GM18526 (cell line): Measurements from ENCODE around the gene MACROD2.

Experiments
- POLR2A ChIP-seq: IDR thresholded peaks from 3 replicates; pipeline ENCODE4 v1.6.1; 2011; ENCODE audit not compliant: insufficient read length; ENCODE audit errors: extremely low read depth

The MACROD2 gene

DNA sequence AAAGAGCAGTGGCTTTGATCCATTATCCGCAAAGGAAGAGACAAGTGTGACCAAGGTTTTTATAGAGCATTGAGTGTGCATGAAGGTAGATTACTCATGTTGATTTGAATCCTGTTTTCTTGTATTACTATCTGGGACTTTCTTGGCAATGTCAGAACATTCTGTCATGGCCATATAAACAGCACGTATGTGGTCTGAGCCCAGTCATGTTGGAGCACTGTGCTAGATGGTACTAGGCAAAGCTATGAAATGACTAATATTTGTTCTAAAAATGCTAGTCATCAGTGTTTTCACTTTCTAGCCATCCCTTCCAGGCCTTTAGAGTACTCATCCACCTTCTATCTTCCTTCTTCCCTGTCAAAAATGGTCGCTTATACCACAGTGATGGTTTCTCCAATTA is 620.7 kb downstream of the MACROD2 start:
- no peak for TF ChIP-seq POLR2A

DNA sequence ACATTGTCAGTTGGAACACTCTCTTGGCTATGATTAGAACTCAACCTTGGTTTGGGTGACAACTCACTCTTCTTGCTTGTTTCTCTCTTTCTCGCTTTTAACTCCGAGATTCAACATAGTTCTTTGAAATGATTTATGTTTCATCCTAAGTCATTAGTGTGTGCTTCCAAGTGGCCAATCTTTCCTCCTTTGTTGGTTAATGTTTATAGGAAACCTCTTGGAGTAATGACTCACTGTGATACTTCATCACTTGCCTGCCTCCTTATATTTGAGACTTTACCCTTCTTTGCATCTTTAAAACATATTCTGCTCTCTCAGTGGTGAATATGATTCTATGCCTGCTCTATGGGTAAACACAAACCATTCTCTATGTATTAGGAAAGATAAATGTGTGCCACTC is 621.8 kb downstream of the MACROD2 start:
- no peak for TF ChIP-seq POLR2A

DNA sequence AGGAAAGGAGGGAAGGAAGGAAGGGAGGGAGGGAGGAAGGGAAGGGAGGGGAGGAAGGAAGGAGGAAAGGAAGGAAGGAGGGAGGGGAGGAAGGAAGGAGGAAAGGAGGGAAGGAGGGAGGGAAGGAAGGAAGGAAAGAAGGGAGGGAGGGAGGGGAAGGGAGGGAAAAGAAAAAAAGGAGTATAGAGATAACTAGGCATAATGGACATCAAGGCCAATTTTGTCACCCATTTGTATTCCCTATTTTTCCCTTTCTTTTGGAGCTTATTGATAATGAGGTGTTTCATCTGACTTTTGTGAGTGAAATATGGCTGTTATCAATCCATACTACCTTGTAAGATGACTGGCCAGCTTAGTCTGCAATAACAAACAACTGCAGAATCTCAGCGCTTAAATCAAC is 624.1 kb downstream of the MACROD2 start:
- TF ChIP-seq POLR2A = no peak

DNA sequence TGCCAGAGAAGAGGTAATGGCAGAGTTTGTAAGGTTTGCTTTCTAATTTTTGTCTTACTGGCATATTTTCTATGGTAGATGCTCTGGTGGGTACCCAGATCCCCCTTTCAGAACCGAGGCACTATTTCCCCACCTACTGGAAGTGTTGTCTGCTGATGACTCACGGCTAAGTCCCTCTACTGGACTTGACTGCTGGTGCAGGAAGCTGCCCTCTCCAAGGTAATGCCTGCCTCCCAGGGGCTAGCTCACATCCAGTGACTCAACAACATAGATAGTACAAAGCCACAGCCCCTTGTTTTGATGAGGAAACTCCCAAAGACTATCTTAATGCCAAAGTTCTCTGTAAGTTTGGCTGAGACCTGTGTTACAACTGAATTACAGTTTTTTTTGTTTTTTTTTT is 627.5 kb downstream of the MACROD2 start:
- TF ChIP-seq POLR2A = no peak

DNA sequence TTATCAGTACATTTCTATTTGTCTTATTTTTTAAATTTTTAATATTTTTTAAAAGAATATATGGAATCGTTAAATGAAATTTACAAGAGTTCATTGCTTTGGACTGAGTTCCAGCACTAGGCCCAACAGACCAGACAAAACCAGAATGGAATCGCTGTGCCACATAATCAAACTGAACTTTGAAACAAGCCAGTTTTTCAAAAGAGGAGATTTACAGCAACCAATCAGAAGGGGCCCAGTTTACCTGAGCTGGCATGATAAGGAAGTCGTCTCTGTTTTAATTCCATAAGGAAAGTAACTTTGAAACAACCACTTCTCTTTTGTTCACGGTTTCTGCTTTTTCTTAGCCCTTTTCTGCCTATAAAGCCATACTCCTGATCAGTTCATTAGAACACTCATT is 635.7 kb downstream of the MACROD2 start:
- no peak for TF ChIP-seq POLR2A

DNA sequence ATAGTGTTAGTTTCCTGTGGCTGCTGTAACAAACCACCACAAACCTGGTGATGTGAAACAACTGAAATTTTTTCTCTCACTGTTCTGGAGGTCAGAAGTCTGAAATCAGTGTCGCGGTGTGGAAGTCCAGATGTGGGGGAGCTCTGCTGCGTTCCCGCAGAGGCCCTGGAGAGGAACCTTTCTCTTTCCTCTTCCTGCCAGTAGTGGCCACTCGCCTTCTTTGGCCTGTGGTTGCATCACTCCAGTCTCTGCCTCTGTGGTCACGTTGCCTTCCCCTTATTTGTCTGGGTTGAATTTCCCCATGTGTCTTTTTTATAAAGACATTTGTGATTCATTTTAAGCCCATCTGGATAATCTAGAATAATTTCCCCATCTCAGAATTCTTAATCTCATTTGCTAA is 637.6 kb downstream of the MACROD2 start:
- no peak for TF ChIP-seq POLR2A

DNA sequence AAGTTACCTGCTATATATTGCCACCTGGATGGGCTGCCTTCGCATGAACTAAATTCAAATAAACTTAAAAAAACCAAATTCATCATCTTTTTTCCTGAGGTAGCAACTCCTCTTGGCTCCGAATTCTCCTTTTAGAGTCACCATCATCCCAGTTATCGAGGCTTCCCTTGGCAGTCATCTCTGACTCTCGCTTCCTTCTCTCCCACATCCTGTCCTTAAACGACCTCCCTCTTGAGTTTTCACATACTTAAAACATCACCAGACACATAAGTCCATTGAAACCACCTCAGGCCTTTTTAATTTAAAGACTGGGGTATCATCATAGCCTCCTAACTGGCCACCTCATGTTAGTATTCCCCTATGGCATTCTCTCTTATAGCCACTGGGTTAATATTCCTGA is 638.2 kb downstream of the MACROD2 start:
- no peak for TF ChIP-seq POLR2A

DNA sequence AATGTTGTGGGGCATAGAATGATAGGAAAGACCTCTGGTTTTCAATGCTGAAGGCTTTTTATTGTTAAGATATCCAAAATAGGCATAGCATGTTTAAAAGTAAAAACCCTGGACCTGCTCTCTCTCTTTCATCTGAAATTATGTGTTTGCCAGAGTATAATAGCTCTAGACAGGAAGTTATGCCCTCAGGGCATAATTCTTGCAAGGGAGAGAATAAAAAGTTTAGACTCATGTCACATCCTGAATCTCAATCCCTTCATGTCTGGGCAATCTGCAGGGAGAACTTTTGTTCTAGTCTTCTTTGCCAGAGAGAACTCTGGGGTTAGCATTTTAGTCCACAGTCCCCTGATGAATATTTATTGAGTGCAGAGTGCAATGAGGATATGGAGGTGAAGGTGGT is 639.3 kb downstream of the MACROD2 start:
- no peak for TF ChIP-seq POLR2A

DNA sequence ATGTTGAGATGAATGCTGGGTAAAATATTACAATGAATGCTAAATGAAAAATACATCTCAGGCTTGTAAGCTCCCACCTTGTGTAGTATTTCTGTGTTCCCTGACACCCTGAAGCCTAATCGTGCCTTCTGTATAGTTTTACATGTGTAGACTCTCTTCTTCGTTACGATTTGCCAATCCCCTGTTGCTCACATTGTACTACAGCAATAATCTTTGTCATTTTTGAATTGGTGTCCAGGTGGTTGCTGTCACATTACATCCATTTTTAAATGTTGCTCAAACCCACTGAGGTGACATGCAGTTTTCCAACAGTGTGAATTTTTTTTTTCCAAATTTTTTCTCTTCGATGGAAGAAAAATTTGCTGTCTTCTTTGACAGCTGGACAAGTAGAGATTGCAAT is 642.1 kb downstream of the MACROD2 start:
- no peak for TF ChIP-seq POLR2A

DNA sequence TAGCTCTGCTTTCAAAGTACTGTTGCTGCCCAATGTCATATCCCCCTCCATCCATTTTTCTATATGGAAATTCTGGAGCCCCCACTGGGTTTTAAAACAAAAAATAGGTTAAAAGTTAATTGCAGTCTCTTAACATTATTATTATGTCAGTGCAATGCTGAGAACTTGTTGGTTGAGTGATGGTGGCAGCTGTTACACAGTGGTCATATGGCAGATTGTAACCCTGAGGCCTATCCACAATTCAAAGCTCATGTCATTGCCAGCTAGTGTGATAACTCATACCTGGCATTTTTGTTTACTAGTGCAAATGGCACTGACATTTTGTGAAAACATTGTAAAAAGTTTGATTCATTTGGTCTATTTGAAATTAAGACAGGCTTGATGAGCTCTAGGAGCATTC is 647.8 kb downstream of the MACROD2 start:
- TF ChIP-seq POLR2A = no peak

DNA sequence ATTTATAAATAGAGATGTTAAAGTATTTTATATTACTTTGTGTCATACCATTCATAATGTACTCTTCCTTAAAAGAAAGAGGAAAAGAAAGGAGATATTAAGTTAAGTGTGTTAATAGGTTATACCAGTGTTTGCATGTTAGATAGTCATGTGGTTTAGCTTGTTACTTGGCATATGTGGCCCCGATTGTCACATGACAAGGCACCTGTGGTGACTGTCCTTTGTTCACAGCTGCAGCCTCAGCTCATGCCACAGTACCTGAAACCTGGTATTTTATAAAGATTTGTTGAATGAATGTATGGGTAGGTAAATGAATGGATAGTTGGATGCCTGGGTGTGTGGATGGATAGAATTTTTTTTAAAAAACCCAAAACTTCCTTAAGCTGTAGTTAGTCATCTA is 648.2 kb downstream of the MACROD2 start:
- no peak for TF ChIP-seq POLR2A

DNA sequence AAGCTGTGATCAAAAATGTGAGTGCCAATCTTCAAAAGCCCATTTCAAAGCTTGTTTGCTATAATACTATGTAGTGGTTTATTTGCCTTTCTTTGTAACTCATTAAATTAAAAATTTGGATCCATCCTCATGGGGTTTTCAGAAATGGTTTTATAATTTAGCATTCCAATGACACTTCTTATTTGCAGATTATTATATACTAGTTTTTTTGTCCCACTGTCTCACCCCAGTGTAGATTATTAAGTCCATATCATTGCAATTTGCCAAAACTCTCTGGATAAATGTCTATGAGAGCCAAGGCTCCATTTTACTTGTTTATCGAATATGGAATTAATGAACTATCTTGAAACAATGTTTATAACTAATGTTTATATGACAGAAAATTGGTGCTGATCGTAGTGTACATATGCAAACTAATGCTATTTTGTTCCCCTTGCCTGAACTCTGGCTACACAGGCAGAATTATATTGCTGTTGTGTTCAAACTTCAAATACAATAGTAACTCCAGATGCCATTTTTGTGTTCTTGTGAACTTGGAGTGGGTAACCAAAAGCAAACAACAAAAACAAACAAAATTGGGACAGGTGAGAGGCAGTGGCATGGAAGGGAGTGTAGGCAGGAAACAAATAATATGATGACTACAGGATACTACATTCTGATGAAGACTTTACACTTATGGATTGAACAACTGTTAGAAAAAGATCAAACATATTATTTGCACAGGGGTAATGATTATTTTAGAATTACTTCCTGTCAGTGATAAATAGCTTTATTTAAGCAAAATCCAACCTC is 649.2 kb downstream of the MACROD2 start:
- no peak for TF ChIP-seq POLR2A

DNA sequence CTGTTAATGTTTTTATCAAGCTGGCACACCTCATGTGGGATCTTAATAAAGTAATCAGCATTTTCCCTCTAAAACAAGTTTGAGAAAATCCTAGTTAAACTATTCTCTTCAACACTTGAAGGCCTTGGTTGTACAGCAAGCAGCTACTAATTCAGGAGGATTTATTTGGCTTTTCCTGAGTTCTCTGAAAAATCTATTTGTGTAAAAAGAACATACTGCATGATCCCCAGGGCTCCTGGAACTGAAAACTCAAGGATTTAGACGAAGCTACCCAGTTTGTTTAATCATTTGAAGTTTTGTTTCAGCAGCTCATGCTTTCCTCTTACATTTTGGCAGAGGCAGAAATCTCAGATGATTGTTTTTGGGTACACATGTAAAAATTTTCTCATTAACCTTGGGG is 651.7 kb downstream of the MACROD2 start:
- TF ChIP-seq POLR2A = no peak

DNA sequence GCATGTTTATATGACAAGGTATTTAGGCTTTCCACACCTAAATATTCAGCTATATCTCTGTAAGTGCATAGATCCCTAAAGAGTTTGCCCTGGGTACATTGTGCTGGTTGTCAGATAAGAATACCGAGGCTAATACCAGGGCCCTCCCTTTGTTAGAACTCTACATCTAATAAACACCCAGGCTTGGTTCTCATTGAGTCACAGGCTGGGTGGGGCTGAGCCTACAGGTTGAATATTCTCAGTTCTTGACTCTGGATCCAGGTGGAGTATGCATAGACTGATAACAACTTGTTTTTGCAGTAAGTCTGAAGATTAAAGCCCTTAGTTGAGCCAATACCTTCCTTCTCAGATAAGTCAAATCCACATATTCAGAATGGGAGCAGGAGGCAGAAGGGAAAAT is 654.3 kb downstream of the MACROD2 start:
- TF ChIP-seq POLR2A = no peak

DNA sequence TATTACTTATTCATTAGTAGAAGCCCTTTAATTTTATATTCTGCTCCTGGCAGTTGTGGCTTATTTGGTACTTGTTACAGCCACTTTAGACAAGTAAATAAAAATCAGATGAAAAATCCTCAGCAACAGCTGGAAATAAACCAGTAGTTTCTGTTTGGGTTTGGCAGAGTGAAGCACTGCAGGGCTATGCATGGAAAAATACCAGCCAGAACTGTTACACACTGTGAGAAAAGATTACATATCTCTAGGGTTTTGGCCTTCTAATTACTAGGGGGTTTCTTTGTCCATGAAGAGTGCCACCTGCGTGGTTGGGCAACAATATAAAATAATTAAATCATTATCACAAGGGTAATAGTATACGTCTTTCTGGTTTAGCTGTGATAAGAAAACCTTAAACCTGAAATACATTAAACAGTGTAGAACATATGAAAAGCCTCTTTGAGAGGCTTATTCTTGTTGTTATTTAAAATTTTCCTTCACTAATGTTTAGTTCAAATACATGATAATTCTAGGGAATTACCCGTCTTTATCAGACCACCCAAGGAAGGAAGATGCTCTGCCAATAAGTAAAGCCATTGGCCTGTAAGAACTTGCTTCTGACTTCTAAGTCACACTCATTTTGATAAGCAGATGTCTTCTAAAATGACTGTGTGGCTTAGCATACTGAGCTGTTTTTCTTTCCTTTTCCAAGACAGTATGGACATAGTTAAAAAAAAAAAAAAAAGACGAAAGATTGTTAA is 662.1 kb downstream of the MACROD2 start:
- no peak for TF ChIP-seq POLR2A

DNA sequence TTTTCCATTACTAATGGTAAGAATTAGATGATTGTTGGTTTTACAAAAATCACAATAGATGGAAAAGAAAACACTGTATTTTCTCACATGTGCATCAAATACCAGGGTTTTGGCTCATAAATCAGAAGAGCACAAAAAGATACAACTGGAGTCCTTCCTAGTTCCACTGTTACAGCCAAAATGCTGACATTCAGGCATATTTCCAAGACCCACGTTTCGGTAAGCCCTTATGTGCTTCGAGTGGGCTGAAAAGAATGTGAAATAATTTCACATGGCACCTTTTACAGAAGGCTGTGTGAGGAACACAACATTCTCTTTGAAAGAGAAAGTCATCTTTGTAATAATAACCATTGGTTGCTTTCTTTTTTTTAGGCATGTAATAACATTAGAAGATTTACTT is 668.8 kb downstream of the MACROD2 start:
- TF ChIP-seq POLR2A = no peak

DNA sequence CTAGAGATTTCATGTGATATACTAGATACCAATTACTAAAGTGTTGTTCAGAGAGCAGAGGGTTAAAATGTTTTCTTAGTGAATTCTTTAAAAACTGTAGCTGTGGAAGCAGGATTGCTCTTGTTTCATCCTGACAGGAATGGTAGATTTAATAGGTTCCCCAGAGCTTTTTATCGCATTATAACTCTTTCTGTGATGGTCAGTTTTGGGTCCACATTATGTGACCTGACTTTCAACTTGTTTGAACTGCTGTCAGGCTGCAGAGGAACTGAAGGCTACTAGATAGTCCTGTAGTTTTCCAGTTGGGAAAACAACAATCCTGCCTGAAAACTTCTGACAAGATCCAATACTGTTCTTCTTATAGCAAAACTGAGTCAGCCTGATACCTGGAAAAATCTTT is 671.4 kb downstream of the MACROD2 start:
- no peak for TF ChIP-seq POLR2A
